HepG2 (cell line): ENCODE data around the gene SMKR1. TPM values are rescaled to one million over a fixed set of nuclear protein-coding genes. Genes with fewer than 3 reads are reported as not detected.

Experiments
- ATAC-seq: fragments of 200-7000 bp; cut with Tn5 transposase; 3 replicates; pipeline ENCODE4 v1.9.1; 2020; ENCODE audit warnings: mild to moderate bottlenecking, moderate library complexity
- Bru-seq: library from RNA; stranded (reverse); fragments of 400-500 nt; gene quantifications from one replicate; lab custom pipeline; 2021; lab: Mats Ljungman, UMichigan
- BruChase-seq, 2 experiments: library from RNA; stranded (reverse); fragments of 400-500 nt; gene quantifications; one replicate each; lab custom pipeline; 2021; lab: Mats Ljungman, UMichigan
- BruUV-seq: library from RNA; stranded (reverse); fragments of 400-500 nt; replicated peaks from 2 replicates; lab custom pipeline; 2021; lab: Mats Ljungman, UMichigan
- CTCF ChIA-PET: fragments of 300-600 bp; formaldehyde crosslinking; extraction: SDS; loops from one replicate; lab custom pipeline; 2021; ENCODE audit warnings: low total read pairs, inconsistent platforms, low intra/inter-chr PET ratio; lab: Yijun Ruan, JAX
- POLR2A ChIA-PET: fragments of 350-600 bp; sonication (Branson Sonifier 250); formaldehyde crosslinking; loops from one replicate; lab custom pipeline; 2020; ENCODE audit warnings: antibody characterized with exemption, inconsistent platforms; lab: Yijun Ruan, JAX
- DNase-seq: peaks from one replicate; pipeline ENCODE4 v3.0.0-alpha.2; 2015; ENCODE audit warnings: low spot score
- FAIRE-seq: peaks from 3 replicates; lab custom pipeline; 2011; peaks lifted over from hg19 to GRCh38; lab: Jason Lieb, UNC
- H2AFZ ChIP-seq: one replicate; pipeline ENCODE4 v1.6.1; 2011; ENCODE audit warnings: low read length, inconsistent platforms
- H3K27ac ChIP-seq: fragments of 300-600 bp; 3 replicates; pipeline ENCODE4 v1.8.0; 2011; ENCODE audit warnings: mixed run types, mild to moderate bottlenecking, mixed read lengths, low read length, inconsistent platforms; ENCODE audit not compliant: insufficient read depth; ENCODE audit errors: extremely low read length
- H3K27me3 ChIP-seq, 2 experiments: fragments of 200-600 bp in 1 of 2; 2 replicates in 1 of 2; 3 replicates in 1 of 2; pipeline versions ENCODE4 v1.6.0 to v1.8.0; 2011; ENCODE audit warnings: low read length in 2 of 2, mild to moderate bottlenecking in 2 of 2, moderate library complexity in 2 of 2, inconsistent platforms in 1 of 2; ENCODE audit not compliant: insufficient read depth in 2 of 2, control insufficient read depth in 1 of 2
- H3K36me3 ChIP-seq, 2 experiments: fragments of 200-600 bp in 1 of 2; replicated peaks in 1 of 2; 2 replicates in 1 of 2; 3 replicates in 1 of 2; pipeline versions ENCODE4 v1.5.1 to v1.8.0; 2011; ENCODE audit warnings: low read length in 2 of 2, inconsistent platforms in 1 of 2; ENCODE audit not compliant: insufficient read depth in 2 of 2, control insufficient read depth in 1 of 2
- H3K4me1 ChIP-seq: 2 replicates; pipeline ENCODE4 v1.5.1; 2012; ENCODE audit warnings: low read length, inconsistent platforms; ENCODE audit not compliant: insufficient read depth
- H3K4me2 ChIP-seq: 2 replicates; pipeline ENCODE4 v1.6.0; 2011; ENCODE audit warnings: low read depth, low read length, inconsistent platforms
- H3K4me3 ChIP-seq, 3 experiments: fragments of 200-600 bp in 1 of 3; sonication (generic), shearing (Covaris generic) in 1 of 3; replicated peaks in 1 of 3; 2 replicates each; pipeline ENCODE4 v1.5.1; 2011 to 2016; ENCODE audit warnings: low read length in 3 of 3, inconsistent platforms in 2 of 3, low read depth in 2 of 3, mild to moderate bottlenecking in 2 of 3, control low read depth in 1 of 3, mixed read lengths in 1 of 3; ENCODE audit not compliant: insufficient read depth in 1 of 3
- H3K79me2 ChIP-seq: one replicate; pipeline ENCODE4 v1.6.1; 2011; ENCODE audit warnings: low read length, inconsistent platforms; ENCODE audit not compliant: insufficient read depth
- H3K9ac ChIP-seq: 2 replicates; pipeline ENCODE4 v1.6.0; 2011; ENCODE audit warnings: mild to moderate bottlenecking, low read depth, low read length, inconsistent platforms; ENCODE audit not compliant: insufficient read depth
- H3K9me3 ChIP-seq: 2 replicates; pipeline ENCODE4 v1.5.1; 2012; ENCODE audit warnings: mild to moderate bottlenecking, low read length
- H4K20me1 ChIP-seq: 2 replicates; pipeline ENCODE4 v1.6.0; 2011; ENCODE audit warnings: inconsistent platforms, mild to moderate bottlenecking, low read length, moderate library complexity; ENCODE audit not compliant: insufficient read depth
- SP1 ChIP-seq, 2 experiments: fragments of 450-650 bp in 1 of 2; sonication (generic) in 1 of 2; formaldehyde crosslinking in 1 of 2; IDR thresholded peaks; 2 replicates each; pipeline versions ENCODE4 v1.4.0 to v1.6.1; 2016 to 2020; ENCODE audit warnings: missing genetic modification reagents in 1 of 2
- ZEB1 ChIP-seq: IDR thresholded peaks from 2 replicates; pipeline ENCODE4 v1.6.1; 2012; ENCODE audit warnings: mild to moderate bottlenecking, low read depth, inconsistent platforms; ENCODE audit not compliant: insufficient replicate concordance
- WGBS: methylation state at CpG from one replicate; pipeline ENCODE4 v1.1.6; 2017; ENCODE audit warnings: low lambda C conversion rate; 5-methylcytosine and 5-hydroxymethylcytosine counted together
- in situ Hi-C: cut with HindIII; loops from 2 replicates; pipeline ENCODE4 v1.10.0; 2017; ENCODE audit warnings: low pct_unique_long_range_greater_than_20kb; ENCODE audit not compliant: extremely low pct_ligation_motif_present
- intact Hi-C: fragments of 100-400 bp; cut with micrococcal nuclease; formaldehyde crosslinking; loops from one replicate; pipeline ENCODE4 v1.10.0; 2022; ENCODE audit not compliant: unreplicated experiment
- long read RNA-seq, 2 experiments: library from RNA in 1 of 2; library from polyadenylated mRNA in 1 of 2; stranded (forward) in 1 of 2; unstranded in 1 of 2; transcript quantifications; one replicate each; pipeline ENCODE4 v2.0.0, GENCODE V29; 2019 to 2022
- polyA minus RNA-seq, 3 experiments: library from RNA; depleted of rRNA, polyadenylated mRNA; stranded (reverse); fragments of >200 nt; gene quantifications; 2 replicates each; pipeline ENCODE4 v1.2.3, GENCODE V29; 2011; ENCODE audit warnings: low replicate concordance in 1 of 3
- polyA plus RNA-seq, 8 experiments: library from polyadenylated mRNA; depleted of rRNA in 3 of 8; stranded (reverse) in 7 of 8; unstranded in 1 of 8; fragments of >200 nt; fragmentation: Illumina TruSeq in 4 of 8; extraction: Trizol in 4 of 8; gene quantifications; 2 replicates each; pipeline versions ENCODE4 v1.2.1 to v1.2.3, GENCODE V29; 2011 to 2016; ENCODE audit warnings: low read depth in 4 of 8, missing spikeins in 1 of 8, mixed read lengths in 1 of 8; ENCODE audit not compliant: insufficient read depth in 1 of 8
- total RNA-seq, 5 experiments: library from RNA; depleted of rRNA; stranded (reverse); fragments of >200 nt; fragmentation: Illumina TruSeq; extraction: Trizol; gene quantifications; 2 replicates each; pipeline ENCODE4 v1.2.3, GENCODE V29; 2016; ENCODE audit warnings: low read depth in 1 of 5
- TF ChIP-seq, protein P1 (sequence below), 2 experiments: fragments of 450-650 bp in 1 of 2; sonication (generic) in 1 of 2; formaldehyde crosslinking in 1 of 2; IDR thresholded peaks; 2 replicates each; pipeline versions ENCODE4 v1.6.1 to v1.8.0; 2016 to 2022; ENCODE audit warnings: antibody characterized with exemption in 1 of 2, mild to moderate bottlenecking in 1 of 2, missing genetic modification reagents in 1 of 2
- TF ChIP-seq, protein P2 (sequence below): sonication (generic); formaldehyde crosslinking; IDR thresholded peaks from 2 replicates; pipeline ENCODE4 v1.4.0; 2020; ENCODE audit warnings: mild to moderate bottlenecking, missing genetic modification reagents

Gene SMKR1
- not detected in 2 replicates for total RNA-seq (2016; rRNA removed; fragmentation: Illumina TruSeq; extraction: Trizol)
- total RNA-seq (2016; cell fraction: cytosol; rRNA removed; fragmentation: Illumina TruSeq; extraction: Trizol; ENCODE audit: low read depth), result 0.26 TPM in 1 of 2 replicates, not detected in the other
- total RNA-seq (2016; cell fraction: insoluble cytoplasmic fraction; rRNA removed; fragmentation: Illumina TruSeq; extraction: Trizol), result not detected in 2 replicates
- total RNA-seq (2016; cell fraction: membrane; rRNA removed; fragmentation: Illumina TruSeq; extraction: Trizol), result 0.21 TPM in 1 of 2 replicates, not detected in the other
- total RNA-seq (2016; cell fraction: nucleus; rRNA removed; fragmentation: Illumina TruSeq; extraction: Trizol), result not detected in 2 replicates
- 0.07 TPM in 1 of 2 replicates, not detected in the other for polyA plus RNA-seq (2011; rRNA removed)
- polyA plus RNA-seq (2011; cell fraction: cytosol; rRNA removed), result not detected in 2 replicates
- polyA plus RNA-seq (2011; cell fraction: nucleus; rRNA removed), result not detected in 2 replicates
- not detected in 2 replicates for polyA plus RNA-seq (2012)
- polyA plus RNA-seq (2016; cell fraction: cytosol; fragmentation: Illumina TruSeq; extraction: Trizol; ENCODE audit: low read depth), result 0.14 TPM in 1 of 2 replicates, not detected in the other
- not detected in 2 replicates for polyA plus RNA-seq (2016; cell fraction: insoluble cytoplasmic fraction; fragmentation: Illumina TruSeq; extraction: Trizol; ENCODE audit: low read depth)
- 0.16 TPM in 1 of 2 replicates, not detected in the other for polyA plus RNA-seq (2016; cell fraction: membrane; fragmentation: Illumina TruSeq; extraction: Trizol; ENCODE audit: low read depth)
- polyA plus RNA-seq (2016; cell fraction: nucleus; fragmentation: Illumina TruSeq; extraction: Trizol; ENCODE audit: insufficient read depth, low read depth), result not detected in 2 replicates
- 0.87 TPM in 1 of 2 replicates, not detected in the other for polyA minus RNA-seq (2011; rRNA and poly(A)+ RNA removed; ENCODE audit: low replicate concordance)
- polyA minus RNA-seq (2011; cell fraction: cytosol; rRNA and poly(A)+ RNA removed), result not detected in 2 replicates
- polyA minus RNA-seq (2011; cell fraction: nucleus; rRNA and poly(A)+ RNA removed), result not detected in 2 replicates
- Bru-seq, nascent RNA, result percentile 12 among the genes with signal in this experiment
- BruChase-seq, experiment 1, labeled RNA remaining after a 6-hour chase, result percentile 9 among the genes with signal in this experiment
- BruChase-seq, experiment 2, labeled RNA remaining after a 2-hour chase, result percentile 14 among the genes with signal in this experiment
- long read RNA-seq, experiment 1, result 0 reads
- long read RNA-seq, experiment 2, result 0 reads

DNA sequence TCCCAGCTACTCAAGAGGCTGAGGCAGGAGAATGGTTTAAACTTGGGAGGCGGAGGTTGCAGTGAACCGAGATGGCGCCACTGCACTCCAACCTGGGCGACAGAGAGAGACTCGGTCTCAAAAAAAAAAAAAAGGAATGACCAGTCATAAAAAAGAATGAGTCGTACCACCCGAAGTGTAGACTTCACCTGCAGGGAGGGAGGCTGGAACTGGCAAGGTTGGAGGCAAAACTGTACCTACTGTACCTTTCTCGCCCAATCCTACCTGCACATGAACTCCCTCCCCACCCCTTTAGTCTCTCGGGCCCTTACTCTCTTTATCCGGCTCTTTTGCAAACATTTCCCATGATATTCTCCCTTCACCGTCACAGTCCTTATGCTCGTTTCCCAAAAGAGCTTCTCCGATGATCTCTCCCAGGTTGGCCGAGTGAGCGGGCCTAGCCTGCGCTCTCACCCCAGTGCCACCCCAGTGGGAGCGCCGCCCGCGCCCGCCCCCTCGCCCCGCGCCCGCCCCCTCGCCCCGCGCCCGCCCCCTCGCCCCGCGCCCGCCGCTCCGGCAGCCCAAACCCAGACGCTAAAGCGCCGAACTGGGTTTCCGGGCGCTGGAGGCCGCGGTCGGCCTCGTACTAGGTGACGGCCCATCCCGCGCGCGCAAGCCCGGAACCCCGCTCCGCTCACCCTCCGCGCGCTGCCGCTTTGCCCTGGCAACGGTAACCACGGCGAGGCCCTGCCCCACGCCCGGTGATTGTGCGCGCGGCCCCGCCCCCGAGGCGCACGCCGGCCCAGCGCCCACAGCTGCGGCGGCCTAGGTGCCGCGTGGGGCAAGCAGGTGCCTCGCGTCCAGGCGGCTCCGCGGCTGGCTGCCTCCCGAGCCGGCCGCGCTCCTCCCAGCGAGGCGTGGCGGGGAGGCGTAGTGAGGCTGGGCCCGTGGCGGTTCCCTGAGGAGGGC is at the start of gene SMKR1:
Gene SMKR1 (plus strand): TSS at position 772 of the 948 bp plus-strand sequence. CDS start 294 bp downstream, outside the sequence.
- FAIRE-seq, result no peak
- no peak within 1 kb of the TSS for H3K27ac ChIP-seq
- 5% methylated on average over 16 of the region's 89 CpGs for WGBS
- H3K9me3 ChIP-seq, result no peaks in the 10 kb centered on the region
- DNase-seq, result no peak
- H3K4me1 ChIP-seq, result peaks cover 25% of the 10 kb centered on the region
- H3K4me2 ChIP-seq, result peak within 1 kb of the TSS; percentile 96
- BruUV-seq, result no TSS peak
- in situ Hi-C loops, result no loop called here
- ChIA-PET CTCF (no interaction called here), POLR2A (no interaction called here)
- no peak within 1 kb of the TSS for H3K9ac ChIP-seq
- H2AFZ ChIP-seq, result no peak within 1 kb of the TSS
- H3K36me3 ChIP-seq, result no peaks in the 10 kb centered on the region
- ATAC-seq, result peak; percentile 77
- no peaks in the 10 kb centered on the region for H3K79me2 ChIP-seq
- peaks cover 2 to 36% of the 10 kb centered on the region in 2 experiments; a peak in 4 of 5 replicates for H3K27me3 ChIP-seq
- no peaks in the 10 kb centered on the region for H4K20me1 ChIP-seq
- intact Hi-C loops, result no loop called here
- peak within 1 kb of the TSS; percentile 51 to 70 (median 55) for H3K4me3 ChIP-seq
- TF ChIP-seq, protein P1, sequence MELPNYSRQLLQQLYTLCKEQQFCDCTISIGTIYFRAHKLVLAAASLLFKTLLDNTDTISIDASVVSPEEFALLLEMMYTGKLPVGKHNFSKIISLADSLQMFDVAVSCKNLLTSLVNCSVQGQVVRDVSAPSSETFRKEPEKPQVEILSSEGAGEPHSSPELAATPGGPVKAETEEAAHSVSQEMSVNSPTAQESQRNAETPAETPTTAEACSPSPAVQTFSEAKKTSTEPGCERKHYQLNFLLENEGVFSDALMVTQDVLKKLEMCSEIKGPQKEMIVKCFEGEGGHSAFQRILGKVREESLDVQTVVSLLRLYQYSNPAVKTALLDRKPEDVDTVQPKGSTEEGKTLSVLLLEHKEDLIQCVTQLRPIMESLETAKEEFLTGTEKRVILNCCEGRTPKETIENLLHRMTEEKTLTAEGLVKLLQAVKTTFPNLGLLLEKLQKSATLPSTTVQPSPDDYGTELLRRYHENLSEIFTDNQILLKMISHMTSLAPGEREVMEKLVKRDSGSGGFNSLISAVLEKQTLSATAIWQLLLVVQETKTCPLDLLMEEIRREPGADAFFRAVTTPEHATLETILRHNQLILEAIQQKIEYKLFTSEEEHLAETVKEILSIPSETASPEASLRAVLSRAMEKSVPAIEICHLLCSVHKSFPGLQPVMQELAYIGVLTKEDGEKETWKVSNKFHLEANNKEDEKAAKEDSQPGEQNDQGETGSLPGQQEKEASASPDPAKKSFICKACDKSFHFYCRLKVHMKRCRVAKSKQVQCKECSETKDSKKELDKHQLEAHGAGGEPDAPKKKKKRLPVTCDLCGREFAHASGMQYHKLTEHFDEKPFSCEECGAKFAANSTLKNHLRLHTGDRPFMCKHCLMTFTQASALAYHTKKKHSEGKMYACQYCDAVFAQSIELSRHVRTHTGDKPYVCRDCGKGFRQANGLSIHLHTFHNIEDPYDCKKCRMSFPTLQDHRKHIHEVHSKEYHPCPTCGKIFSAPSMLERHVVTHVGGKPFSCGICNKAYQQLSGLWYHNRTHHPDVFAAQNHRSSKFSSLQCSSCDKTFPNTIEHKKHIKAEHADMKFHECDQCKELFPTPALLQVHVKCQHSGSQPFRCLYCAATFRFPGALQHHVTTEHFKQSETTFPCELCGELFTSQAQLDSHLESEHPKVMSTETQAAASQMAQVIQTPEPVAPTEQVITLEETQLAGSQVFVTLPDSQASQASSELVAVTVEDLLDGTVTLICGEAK (IDR thresholded peaks at IDR 0.05), result no peak
- TF ChIP-seq, protein P1 (CRISPR knock-in tag; IDR thresholded peaks at IDR 0.05), result no peak
- TF ChIP-seq, protein P2, sequence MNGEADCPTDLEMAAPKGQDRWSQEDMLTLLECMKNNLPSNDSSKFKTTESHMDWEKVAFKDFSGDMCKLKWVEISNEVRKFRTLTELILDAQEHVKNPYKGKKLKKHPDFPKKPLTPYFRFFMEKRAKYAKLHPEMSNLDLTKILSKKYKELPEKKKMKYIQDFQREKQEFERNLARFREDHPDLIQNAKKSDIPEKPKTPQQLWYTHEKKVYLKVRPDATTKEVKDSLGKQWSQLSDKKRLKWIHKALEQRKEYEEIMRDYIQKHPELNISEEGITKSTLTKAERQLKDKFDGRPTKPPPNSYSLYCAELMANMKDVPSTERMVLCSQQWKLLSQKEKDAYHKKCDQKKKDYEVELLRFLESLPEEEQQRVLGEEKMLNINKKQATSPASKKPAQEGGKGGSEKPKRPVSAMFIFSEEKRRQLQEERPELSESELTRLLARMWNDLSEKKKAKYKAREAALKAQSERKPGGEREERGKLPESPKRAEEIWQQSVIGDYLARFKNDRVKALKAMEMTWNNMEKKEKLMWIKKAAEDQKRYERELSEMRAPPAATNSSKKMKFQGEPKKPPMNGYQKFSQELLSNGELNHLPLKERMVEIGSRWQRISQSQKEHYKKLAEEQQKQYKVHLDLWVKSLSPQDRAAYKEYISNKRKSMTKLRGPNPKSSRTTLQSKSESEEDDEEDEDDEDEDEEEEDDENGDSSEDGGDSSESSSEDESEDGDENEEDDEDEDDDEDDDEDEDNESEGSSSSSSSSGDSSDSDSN (CRISPR knock-in tag), result peak; percentile 30; the same call in 1 of the 2 replicates
- no peak for TF ChIP-seq SP1 (IDR thresholded peaks at IDR 0.05)
- TF ChIP-seq SP1 (CRISPR knock-in tag; IDR thresholded peaks at IDR 0.05), result no peak
- TF ChIP-seq ZEB1, result no peak
